ENCODE data around the gene LRRC10B.

LRRC10B gene

GRCh38 chr11:61507012-61507768 lies 1.4 kb upstream of the LRRC10B start:
- no peak for DNase-seq (ENCODE audit: extremely low read depth in 1 of 2, low read depth in 1 of 2)

- DNase-seq (ENCODE audit: extremely low read depth in 1 of 2, low read depth in 1 of 2): peak; percentile 55 to 59
Measured at GRCh38 chr11:61509043-61510029, 787 bp downstream of the LRRC10B start.

DNA sequence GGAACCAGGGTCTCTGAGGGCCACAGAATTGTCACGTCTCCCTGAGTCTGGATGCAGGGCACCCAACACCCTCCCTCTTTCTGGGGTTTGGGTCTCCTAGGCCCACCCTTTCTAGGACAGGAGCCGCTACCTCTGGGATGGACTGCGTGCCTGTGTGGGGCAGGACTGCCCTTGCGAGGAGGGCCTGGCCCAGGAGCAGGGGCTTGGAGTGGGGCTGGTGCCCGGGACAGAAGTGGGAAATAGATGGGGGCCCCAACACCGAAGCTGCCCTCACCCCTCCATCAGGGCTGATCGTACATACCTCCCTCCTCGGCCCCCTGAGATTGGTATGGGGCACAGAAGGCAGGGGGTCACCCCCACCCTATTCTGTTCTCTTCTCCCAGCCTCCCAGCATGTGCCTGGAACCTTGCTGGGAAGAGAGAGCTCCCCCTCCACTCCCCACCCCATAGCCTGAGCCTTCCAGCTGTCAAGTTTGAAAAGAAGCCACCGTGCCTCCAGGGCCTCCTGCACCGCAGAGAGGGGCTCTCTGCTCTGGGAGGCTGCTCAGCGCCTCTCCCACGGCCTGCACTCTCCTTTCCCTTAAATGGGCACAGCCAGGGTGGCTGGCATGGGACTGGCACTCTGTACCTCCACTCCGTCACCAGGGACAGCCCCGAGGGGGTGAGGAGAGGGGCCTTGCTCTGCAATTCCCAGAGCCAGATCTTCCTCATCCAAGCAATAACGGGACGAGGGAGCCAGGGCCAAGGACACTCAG lies 1.8 kb downstream of the LRRC10B start:
- no peak for DNase-seq (ENCODE audit: extremely low read depth in 1 of 2, low read depth in 1 of 2)

DNA sequence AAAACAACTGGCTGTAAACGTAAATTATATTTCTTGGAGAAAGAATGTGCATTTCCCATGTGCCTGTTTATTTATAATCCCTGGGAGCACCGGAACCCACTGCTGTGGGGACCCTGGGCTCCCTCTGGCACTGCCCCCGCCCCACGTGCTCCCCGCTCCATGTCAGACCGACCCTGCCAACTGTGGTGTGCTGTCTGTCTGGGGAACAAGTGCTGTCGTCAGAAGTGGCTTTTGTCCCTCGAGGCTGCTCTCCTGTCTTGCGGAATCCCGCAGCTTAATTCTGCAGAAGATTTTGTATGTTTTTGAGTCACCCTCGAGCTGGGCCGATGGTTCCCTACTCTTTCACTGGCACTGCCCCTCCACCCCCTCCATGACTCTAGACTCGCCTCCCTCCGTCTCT lies 2.4 kb downstream of the LRRC10B start:
- DNase-seq (ENCODE audit: extremely low read depth in 1 of 2, low read depth in 1 of 2): no peak

- no peak for DNase-seq (ENCODE audit: extremely low read depth in 1 of 2, low read depth in 1 of 2)
Measured at GRCh38 chr11:61511383-61511782, 2.8 kb downstream of the LRRC10B start.

DNA sequence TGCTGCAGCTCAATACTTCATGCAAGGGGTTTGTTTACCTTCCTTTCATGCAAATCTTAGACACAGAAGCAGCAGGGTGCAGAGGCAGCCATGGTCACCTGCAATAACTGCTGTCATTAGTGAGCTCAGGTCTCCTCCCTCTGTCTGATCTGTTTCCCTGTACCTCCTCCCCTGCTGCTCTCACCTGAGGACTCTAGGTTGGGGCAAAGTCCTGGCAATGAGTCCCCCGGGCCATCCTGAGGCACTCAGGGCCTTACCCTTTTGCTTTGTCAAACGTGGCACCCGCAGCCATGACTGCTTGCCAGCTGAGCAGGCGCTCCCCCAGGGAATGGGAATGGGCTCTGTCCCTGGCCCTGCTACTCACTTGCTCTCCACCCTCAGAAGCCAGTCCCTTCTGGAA lies 3.9 kb downstream of the LRRC10B start:
- no peak for DNase-seq (ENCODE audit: extremely low read depth in 1 of 2, low read depth in 1 of 2)

- no peak for DNase-seq (ENCODE audit: extremely low read depth in 1 of 2, low read depth in 1 of 2)
Measured at GRCh38 chr11:61513143-61513765, 4.7 kb downstream of the LRRC10B start.

GRCh38 chr11:61514050-61514917 lies 5.7 kb downstream of the LRRC10B start:
- DNase-seq (ENCODE audit: extremely low read depth in 1 of 2, low read depth in 1 of 2): no peak

DNA sequence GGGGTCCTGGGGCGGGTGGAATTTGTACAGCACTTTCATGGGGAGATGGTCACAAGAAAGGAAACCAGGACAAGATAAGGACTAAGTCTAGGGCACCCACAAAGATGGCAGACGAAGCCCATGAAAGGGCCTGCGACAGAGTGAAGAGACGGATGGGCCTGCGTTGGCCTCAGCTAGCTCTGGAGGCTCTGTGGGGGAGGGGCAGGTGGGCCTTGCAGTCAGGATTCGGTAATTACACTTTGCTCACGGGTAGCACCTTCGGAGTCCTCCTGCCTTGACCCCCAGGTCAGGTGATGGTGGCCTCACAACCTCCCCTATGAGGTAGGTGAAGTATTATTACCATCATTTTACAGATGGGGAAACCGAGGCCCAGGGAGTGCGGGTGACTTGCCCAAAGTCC lies 7.1 kb downstream of the LRRC10B start:
- no peak for DNase-seq (ENCODE audit: extremely low read depth in 1 of 2, low read depth in 1 of 2)

DNA sequence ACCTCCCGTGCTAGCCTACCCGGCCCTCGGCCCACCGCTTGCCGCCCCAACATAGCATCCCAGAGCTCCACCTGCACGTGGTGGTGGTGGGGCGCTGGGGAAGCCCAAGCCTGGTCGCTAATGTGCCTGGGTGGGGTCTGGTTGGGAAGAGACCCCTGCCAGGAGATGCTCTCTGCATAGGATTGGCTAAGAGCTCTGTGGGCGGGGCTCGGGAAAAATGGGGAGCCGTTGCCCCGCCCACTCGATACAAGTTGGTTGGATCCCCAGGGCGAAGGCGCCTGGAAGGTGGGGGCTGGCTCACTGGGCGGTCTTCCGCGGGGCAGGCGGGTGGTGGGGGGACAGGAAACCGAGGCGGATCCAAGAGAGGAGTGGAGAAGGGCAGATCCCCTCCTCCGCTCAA lies 7.6 kb downstream of the LRRC10B start:
- no peak for DNase-seq (ENCODE audit: extremely low read depth in 1 of 2, low read depth in 1 of 2)

DNA sequence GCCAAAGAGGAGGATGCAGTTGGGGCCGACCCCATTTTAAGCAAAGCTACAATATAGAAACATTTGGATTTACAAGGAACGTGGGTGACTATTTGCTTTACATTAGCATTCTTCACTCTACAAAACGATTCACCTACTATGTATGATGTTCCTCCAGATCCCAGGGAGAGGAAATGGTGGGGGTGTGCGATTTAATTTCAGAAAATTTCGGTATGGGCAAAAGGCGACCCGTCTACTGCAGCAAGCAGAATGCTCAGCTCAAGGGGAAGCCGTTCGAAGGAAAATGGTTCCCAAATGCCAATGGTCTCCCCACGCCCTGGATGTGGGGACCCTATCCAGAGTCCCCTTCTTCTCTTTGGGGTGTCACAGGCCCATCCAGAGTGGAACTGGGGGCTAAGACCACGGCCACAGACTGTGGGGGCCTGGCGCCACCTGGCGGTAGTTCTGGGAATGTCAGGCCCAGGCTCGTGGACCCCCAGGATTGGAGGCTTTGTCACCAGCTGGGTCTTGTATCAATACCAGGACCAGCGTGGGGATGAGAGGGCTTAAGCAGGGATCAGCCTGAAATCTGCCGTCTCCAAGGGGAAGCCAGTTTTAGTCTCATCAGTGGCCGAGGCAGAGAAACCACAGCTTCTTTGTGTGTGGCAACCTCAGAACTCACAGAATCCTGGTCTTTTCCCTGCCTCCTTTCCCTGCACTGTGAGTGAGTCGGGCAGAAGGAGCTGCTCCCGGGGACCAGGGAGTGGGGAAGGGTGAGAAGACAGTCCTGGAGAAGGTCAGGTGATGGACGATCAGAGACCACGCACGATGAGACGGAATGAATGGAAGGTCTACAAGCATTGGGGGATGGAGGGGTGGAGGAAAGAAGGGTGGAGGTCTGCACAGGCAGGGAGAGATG lies 8.4 kb downstream of the LRRC10B start:
- peak; percentile 15 to 23 for DNase-seq (ENCODE audit: extremely low read depth in 1 of 2, low read depth in 1 of 2)

GRCh38 chr11:61518032-61518795 lies 9.7 kb downstream of the LRRC10B start:
- DNase-seq (ENCODE audit: extremely low read depth in 1 of 2, low read depth in 1 of 2): no peak

GRCh38 chr11:61522881-61523280 lies 14.3 kb downstream of the LRRC10B start:
- no peak for DNase-seq (ENCODE audit: extremely low read depth in 1 of 2, low read depth in 1 of 2)

DNA sequence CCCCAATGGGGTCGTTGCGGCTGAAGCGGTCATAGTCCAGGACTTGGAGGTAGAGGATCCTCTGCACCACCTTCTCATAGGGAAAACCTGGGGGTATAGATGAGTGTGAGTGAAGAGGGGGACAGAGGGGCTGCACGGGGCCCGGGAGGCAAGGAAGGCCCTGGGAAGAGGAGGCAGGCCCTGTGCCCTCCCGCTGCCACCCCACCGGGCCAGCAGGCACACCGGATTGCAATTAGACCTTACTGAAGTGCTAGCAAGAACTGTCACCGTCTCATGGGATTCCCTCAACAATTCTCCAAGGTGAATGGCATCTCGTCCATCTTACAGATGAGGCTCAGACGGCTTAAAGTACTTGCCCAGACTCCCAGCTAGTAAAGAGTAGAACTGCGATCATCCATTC lies 15.9 kb downstream of the LRRC10B start:
- no peak for DNase-seq (ENCODE audit: extremely low read depth in 1 of 2, low read depth in 1 of 2)

DNA sequence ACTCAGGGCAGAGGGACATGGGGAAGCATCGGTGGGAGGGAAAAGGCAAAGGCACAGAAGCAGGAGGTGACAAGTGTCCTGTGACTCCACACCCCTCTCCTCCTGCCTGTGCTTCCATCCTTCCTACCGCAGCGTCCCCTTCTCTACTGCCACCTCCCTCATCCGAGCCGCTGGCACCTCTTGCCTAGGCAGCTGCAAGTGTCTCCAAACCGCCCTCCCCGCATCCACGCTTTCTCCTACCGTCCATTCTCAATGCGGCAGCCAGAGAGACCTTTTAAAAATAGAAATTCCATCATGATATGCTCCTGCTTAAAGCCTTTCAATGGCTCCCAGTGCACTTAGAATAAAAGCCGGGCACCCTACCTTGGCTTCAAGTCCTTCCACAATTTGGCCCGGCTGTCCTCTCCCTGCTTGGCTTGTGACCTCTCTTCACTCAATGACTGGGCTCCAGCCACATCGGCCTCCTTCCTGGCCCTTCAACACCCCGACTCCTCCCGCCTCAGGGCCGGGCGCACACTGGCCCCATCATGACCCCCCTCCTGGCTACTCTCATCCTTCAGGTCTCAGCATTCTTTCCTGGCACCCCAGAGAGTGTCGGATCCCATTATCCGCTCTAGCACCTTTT lies 16.5 kb downstream of the LRRC10B start:
- no peak for DNase-seq (ENCODE audit: extremely low read depth in 1 of 2, low read depth in 1 of 2)

GRCh38 chr11:61526229-61526628 lies 17.7 kb downstream of the LRRC10B start:
- no peak for DNase-seq (ENCODE audit: extremely low read depth in 1 of 2, low read depth in 1 of 2)

- DNase-seq (ENCODE audit: extremely low read depth in 1 of 2, low read depth in 1 of 2): no peak
Measured at GRCh38 chr11:61526956-61527731, 18.6 kb downstream of the LRRC10B start.

Data from stimulated activated CD8-positive, alpha-beta memory T cell treated with anti-CD3 and anti-CD28 coated beads, Interleukin-7, amount 100 ng/mL, for 48 hours (primary cell).